ENCODE results near the gene DGKH.

GRCh38 chr13:42155251-42155650 lies 106.8 kb downstream of the DGKH start:
- TF ChIP-seq CTCF (IDR thresholded peaks at IDR 0.05), result no peak
- no peak for TF ChIP-seq POLR2AphosphoS5 (IDR thresholded peaks at IDR 0.05; ENCODE audit: low read depth, low read length)
- TF ChIP-seq REST (IDR thresholded peaks at IDR 0.05; ENCODE audit: insufficient read depth in 1 of 2, low read depth in 2 of 2, low read length in 1 of 2), result no peak
- no peak for TF ChIP-seq TCF7L2 (IDR thresholded peaks at IDR 0.05; ENCODE audit: low read depth, low read length)
- TF ChIP-seq SIN3A (IDR thresholded peaks at IDR 0.05; ENCODE audit: borderline replicate concordance, insufficient read depth, low read depth, low read length), result no peak
